NCI-H524 treated with DMSO at 0.1 percent for 48 hours (cell line): ENCODE results near the gene RAB25.
"Not testable (repeated sequence)": the region's sequence is repeated elsewhere in the genome, so short reads cannot be mapped to it uniquely, and the experiment has no call there.

Experiments
- DNase-seq: peaks from one replicate; lab custom pipeline; 2025; lab: John Stamatoyannopoulos, UW

RAB25 gene

DNA sequence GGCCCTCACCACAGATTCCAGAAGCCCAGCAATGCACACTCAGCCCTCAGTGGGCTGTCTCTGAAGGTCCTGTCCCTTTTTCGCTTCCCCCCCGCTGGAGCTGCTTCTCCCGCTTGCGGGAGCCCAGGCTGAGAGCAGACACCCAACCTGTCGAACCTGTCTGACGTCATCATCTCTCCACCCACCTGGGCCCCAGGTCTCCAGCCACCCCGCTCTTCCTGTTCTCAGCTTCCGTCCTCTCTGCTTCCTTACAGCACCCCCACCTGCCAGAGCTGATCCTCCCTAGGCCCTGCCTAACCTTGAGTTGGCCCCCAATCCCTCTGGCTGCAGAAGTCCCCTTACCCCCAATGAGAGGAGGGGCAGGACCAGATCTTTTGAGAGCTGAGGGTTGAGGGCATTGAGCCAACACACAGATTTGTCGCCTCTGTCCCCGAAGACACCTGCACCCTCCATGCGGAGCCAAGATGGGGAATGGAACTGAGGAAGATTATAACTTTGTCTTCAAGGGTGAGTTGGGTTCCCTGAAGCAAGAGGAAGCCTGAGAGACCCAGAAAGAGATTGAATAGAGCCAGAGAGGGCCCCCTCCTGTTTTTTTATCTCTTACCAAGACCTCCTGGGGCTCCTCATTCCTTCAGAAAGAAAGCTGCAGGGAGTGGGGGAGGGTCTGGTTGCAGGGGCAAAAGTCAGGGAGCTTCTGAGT lies at the start of gene RAB25:
Gene RAB25, plus strand, starts transcription at position 224 of the 700 bp plus-strand sequence. Its CDS starts 241 bp downstream, at position 465.
- DNase-seq, result no peak

DNA sequence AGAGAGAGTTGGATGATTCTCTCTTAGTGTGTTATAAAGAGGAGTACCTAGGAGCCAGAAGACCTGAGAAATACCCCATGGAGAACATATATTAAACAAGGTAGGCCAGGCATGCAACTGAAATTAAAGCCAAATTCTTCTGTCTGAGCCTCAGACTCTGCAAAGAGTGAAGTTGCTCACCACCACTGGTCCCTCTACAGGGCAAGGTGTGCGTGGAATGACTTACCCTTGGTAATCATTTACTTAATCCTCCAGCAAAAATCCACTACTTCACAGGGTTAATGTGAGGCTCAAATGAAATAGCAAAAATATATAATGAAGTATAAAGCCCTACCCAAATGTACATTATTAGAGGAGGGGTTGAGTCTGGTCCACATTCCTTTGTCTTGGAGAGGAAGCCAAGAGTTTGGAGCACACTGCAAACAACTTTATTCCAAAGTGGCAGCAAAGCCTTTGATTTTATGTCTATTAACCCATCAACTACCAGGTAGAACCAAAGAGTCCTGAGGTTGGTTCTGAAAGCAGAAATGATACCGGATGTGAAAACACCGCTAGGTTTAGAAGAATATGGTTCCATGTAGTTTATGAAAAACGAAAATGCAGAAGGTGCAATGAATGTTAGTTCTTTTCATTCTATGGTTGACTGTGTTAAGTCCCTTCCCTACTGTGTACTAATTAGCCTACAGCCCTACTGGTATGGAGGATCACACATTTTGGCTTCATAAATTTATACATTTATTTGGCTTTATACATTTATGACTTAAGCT lies 48.7 kb upstream of the RAB25 start:
- no peak for DNase-seq

DNA sequence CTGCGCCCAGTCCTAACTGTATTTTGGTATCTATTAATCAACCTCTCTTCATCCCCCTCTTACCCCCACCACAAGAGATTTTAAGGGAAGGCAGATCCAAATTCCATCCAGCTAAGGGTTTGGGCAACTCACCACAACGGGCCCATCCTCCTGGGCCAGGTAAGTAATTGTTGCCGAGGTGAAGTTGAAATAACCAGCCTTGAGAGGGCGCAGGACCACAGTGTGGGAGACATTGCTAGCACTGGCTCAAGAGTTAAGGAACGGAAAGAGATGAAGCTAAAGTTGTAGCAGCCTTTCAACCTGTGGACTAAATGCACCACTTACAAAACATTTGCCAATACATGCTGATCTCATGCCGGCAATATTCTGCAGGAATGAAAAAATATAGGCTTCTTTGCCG lies 46.1 kb upstream of the RAB25 start:
- no peak for DNase-seq

DNA sequence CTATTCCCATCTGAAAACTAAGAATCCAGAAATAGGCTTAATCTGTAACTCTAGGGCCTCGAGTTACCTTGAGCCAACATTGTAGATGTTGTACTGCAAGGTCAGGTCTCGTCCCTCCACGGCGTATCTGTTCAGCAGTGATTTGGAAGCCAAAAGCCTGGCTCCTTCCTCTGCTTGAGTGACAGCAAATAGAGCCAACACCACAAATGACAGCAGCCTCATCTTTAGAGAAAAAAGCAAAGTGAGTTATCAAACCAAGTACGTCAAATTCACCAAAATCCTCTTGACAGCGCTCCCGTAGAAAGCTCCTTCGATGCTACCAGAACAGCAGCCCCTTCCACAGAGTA lies 41.0 kb upstream of the RAB25 start:
- no peak for DNase-seq

DNA sequence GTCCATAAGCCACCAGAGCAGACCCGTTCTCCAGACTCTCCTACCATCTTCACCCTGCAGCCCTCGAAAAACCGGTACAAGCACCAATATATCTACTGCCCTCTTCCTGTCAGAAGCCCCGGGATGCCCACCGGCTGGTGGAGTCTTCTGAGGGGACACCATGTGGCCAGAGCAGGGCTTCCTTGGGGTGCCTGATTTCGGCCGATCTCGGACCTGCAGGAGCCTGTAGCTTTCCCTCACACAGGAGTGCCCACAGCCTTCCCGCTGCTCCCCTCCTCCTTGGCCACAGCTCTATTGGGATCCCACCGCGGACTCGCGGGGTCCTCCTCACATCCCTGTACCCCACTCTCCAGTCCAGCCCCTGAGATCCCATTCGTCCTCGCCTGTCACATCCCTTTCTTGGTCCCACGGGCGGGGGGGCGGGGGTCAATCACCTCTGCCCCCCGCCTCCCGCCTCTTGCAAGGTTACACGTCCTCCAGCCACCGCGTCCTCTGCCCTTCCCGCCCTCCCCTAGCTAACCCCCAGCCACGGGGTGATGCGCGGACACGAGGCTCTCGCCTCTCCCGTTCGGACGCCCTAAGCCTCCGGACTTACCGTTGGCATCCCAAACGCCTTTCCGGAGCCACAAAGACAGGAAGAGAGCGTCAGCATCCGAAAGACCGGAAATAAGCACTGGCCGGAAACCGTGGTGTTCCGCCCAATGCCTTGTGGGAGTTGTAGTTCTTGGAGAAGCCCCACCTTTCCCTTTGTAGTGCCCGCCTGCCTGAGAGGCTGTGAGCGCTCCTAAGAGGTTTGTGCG lies 40.5 kb upstream of the RAB25 start, which contains the start of gene SSR2:
Gene SSR2, minus strand, starts transcription at position 659 of the 800 bp plus-strand sequence. CDS start 784 bp downstream, outside the sequence.
- peak; percentile 51 for DNase-seq

DNA sequence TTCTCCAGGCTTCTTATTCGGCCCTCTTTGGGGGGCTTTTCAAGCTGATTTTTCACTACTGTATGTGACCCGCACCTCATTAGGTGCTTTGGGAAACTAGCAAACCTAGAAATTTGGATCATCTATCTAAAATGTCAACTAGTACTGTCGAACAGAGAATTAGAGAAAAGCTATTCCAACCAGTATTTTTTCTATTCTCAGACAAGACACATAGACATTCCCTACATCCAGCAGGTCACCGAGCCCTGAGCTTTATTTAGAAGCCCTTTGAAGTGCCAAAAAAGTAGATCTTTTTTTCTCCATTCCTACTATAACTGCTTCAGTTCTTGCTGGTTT lies 39.9 kb upstream of the RAB25 start:
- DNase-seq, result no peak

DNA sequence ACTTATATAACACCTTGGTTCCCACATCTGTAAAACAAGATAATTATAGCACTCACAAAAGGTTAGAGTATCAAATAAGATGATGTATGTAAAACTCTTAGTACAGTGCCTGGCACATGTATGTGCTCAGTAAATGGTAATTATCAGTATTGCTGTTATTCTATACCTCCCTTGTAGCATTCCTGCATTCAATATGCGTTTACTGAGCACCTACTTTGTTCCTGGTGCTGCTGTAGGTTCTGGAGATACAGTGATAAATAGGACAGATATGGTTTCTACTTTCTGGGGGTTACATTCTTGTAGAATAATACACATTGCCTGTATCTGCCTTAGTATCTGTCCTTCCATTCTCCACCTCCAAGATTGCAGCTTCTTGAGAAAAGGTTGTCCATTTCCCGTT lies 39.0 kb upstream of the RAB25 start:
- no peak for DNase-seq

DNA sequence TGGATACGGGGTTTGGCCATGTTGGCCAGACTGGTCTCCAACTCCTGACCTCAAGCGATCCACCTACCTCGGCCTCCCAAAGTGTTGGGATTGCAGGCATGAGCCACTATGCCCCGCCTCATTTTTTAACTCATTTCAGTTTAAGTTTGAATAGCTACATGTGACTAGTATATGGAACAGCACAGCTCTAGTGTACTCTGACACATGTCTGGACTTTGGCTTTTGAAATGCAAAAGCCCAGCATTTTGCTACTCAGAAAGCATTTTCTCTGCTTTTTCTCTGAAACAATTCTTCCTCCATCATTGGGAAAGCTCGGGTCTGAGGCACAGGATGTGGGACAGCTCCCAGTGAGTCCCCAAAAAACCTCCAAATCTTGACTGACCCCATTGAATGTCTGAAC lies 36.2 kb upstream of the RAB25 start:
- no peak for DNase-seq

DNA sequence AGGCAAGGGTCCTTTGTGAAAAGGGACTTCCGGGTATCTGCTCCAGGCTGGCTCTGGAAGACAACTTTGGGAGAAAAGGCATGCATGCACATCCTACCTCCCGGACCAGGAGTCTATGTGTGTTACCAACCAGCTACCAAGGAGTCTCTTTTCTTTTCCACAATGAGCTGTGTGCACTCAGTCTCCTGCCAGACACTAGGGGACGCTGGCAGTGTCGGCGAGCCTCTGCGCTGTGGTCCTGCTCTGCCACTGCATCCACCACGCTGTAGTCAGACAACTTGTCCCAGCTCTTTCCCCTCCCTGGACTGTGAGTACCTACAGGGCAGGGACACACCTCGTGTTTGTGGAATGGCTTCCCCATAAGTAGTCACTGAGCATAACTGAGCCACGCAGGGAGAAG lies 35.1 kb upstream of the RAB25 start:
- DNase-seq, result peak; percentile 10

DNA sequence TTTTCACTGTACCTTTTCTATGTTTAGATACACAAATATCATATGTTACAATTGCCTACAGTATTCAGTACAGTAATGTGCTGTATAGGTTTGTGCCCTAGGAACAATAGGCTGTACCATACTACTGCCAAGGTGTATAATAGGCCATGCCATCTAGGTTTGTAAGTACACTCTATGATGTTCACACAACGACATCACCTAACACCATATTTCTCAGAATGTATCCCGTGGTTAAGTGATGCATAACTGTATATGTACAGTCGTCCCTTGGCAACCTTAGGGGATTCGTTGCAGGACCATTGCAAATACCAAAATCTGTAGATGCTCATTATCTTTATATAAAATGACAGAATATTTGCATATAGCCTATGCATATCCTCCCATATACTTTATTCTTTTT lies 34.4 kb upstream of the RAB25 start:
- no peak for DNase-seq

DNA sequence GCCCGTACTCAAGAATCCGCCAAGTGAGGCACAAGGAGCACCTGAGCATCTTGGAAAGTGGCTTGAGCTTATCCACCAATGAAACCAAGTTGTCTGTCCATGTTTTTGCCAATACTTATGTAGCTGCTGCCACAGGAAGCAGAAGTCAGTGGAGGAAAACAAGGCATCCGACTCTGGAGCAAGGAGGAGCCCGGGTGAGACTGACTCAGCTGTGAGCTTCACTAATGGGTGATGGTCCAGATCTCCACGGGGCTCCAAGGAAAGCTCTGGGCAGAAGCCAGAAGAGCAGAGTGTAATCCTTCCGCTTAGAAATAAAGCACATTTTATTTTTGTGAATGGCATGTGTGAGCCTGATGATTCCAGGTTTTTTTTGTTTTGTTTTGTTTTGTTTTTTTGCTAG lies 27.9 kb upstream of the RAB25 start:
- DNase-seq, result no peak

DNA sequence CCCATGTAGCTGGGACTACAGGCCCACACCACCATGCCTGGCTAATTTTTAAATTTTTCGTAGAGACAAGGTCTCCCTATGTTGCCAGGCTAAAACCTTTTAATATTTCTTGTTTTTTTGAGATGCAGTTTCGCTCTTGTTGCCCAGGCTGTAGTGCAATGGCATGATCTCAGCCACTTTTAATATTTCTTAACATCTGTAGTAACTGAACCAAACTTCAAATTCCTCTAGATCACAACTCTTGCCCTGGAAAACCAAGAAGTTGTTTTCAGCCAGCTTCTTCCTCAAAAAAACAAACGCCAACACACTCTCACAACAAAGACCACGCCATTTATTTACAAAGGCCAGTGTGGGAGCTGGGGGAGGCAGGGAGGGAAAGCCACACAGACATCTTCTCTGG lies 26.0 kb upstream of the RAB25 start:
- not testable (repeated sequence) for DNase-seq

DNA sequence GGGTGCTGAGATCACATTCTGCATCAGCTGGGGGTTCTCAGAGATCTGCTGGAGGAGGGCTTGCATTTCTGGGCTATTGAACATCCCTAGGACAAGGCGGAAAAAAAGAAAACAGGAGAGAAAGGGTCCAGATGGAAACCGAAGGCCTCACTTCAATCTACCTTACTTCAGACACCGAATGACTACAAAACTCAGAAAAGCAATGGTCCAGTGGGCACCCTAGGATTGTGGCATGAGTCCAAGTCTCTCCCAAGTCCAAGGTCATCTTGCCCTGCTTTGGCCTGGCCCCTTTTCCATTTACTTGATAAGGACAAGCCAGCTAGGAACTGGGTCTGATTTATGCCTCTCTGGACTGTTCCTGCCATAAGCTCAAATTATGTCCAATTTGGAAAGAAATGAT lies 18.1 kb upstream of the RAB25 start:
- DNase-seq, result no peak

DNA sequence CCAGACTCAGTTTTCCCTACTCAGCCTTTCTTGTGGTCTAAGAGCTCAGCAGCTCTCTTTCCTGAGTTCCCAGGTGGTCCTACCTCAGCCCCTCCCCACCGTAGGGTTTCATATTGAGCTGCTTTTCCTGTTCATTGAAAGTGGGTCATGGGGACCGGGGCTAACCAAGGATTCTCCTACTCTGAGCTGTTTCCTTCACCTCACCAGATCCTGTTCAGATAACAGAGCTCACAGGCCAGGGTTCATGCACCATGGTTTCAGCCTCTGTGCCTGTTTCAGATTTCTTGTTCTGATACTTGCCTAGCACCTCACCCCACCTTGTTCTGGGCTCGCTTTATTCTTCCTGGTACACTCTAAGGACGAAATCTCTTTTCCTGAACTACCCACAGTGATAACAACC lies 15.9 kb upstream of the RAB25 start:
- no peak for DNase-seq

DNA sequence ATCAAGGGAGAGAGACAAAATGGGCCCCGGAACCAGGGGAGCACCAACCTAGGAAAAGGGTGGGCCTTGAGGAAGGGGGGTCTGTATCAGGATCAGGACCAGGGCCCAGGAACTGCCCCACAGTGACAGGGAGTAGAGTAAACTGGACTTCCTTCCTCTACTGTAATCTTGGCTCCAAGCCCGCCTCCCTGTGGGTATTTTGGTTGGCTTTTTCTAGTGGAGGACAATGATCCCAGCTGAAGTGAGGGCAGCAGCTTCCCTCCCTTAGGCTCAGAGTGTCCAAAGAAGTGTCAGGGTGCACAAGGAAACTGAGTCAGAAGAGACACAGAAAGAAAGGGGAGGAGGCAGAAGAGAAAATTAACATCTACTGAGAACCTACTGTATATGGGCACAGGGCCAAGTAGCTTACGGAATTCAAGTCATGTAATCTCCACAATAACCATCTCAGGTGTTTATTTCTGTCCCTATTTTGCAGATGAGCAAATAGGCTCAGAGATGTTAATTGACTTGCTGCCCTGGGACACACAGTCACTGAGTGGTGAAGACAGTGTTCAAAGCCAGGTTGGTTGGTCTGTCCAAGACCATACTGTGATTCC lies 12.2 kb upstream of the RAB25 start:
- no peak for DNase-seq

DNA sequence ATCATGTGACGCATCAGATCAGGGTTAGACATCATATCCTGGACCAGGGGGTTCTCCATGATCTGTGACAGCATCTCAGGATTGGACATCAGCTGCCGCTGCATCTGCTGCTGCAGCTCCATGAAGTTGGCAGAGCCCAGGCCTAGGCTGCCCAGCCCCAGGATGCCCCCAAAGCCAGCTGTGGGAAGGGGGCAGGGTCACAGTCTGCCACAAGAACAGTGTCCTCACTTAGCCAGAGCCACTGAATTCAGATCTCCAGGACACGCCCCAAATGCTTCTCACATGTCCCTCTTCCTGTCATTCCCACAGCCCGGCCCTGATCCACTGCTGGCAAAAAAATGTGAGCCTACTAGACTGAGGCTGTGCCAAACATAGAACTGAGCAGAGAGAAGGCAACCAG lies 10.6 kb upstream of the RAB25 start:
- no peak for DNase-seq

DNA sequence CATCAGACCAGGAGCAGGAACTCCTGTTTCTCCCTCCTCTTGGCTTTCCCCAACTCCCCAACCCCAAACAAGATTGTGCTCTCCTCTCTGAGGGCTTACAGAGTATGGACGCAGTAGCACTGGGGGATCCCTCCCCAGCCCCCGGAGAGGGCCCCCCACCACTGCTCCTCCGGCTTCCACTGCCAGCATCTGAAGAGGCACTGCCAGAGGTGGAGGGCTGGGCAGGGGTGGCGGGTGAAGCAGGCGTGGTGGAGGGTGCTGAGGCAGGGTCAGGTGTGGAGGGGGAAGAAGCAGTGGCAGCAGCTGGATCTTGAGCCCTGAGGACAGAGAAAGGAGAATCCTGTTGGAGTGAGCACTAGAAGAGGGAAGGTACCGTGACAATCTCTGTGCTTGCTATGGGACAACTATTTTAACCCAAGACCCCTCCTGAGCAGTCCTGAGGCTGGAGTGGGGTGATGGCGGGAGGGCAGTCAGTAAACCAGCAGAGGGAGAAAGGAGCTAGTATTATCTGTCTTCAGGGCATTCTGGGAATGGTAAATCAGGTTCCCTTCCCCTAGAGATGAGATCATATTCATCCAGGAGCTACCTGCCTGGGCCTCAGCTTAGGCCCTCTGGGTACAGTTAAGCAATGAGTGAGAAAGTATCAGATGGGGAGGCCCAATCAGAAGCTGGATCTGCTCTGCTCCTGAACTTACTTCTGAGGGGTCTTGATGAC lies 9.8 kb upstream of the RAB25 start:
- no peak for DNase-seq

DNA sequence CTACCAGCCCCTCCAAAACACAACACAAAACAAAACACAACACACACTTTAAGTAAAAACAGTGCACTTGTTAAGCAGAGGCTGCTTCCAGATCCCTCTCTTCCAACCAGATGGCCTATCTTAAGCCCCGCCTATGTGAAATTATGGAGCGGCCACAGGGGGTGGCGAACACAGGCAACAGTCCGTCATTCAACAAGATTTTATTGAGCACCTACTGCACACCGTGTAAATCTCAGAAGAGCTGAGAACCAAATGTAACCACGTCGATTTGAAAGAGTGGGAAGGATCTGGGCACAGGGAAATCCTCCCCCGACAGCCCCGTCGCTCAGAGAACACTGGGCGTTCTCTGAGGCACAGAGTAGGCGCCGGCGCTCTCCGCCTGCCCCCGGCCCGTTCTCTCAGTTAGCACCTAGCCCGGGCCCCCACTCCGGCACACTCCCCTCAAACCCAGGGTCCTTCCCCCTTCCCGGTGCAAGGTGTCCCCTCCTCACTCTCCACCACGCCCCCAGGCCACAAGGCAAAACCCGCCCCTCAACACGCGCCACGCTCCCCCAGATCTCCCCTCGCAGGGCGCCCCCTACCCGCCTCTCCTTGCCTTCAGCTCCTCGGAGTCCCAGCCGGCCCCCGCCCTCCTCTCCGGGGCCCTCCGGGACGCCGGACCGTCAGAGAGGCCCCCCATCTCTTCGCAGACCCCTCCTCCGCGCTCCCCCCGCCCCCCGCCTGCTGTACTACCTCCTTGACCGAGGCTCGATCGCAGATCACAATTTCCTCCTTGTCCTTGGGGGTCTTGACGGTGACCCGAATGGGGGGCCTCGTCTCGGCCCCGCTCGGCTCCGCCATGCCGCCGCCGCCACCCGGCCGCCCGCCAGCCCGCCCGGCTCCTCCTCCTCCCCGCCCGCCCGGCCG lies 7.8 kb upstream of the RAB25 start:
- peak; percentile 26 for DNase-seq

DNA sequence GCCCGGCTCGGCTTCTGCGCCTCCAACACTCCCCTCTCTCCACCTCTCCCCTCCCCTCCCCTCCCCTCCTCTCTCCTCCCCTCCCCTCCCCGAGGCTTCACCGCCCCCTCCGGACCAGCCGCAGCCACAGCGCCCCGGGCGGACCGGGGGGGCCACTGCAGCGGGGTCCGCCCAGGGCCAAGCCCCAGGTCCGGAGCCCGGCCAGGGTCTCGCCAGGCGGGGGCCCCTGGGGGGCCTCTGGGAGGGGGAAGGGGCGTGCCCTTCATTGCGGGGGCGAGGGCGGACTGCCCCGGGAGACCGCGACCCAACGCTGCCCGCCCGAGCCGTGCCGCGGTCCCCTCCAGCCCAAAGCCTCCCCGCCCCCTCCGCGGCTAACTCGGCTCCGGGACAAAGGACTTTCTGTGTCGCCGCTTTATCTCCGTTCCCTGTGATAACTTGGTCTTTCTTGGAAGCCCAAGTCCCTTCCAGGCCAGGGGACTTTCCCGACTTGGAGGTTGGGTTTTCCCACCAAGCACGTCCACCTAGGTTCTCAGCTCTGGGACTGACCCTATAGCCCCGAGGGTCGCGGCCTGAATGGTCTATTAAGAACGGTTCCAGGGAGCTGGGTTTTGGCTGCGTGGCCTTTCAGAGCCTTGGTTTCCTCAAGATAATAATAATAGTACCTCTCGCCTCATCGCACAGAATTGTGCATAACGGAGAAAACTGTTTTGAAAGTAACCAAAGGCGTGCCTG lies 7.0 kb upstream of the RAB25 start, which contains the start of gene UBQLN4:
Gene UBQLN4, minus strand, starts transcription at position 31 of the 732 bp plus-strand sequence. CDS start 97 bp downstream, outside the sequence.
- peak; percentile 11 for DNase-seq
